Left lung (tissue), 10 donors: ENCODE results near the gene ZSCAN12. TPM values are rescaled to one million over a fixed set of nuclear protein-coding genes. Genes with fewer than 3 reads are reported as not detected.

ENCODE experiments used
- ATAC-seq: fragments of 200-7000 bp; cut with Tn5 transposase; one replicate; pipeline ENCODE4 v1.9.1; 2020; ENCODE audit warnings: moderate library complexity
- DNase-seq, 4 donors: peaks; one replicate each; pipeline ENCODE4 v3.0.0-alpha.2; 2013 to 2020
- H3K27ac ChIP-seq, 2 donors: fragments of 200-600 bp; sonication (generic) in 1 of 2; one replicate each; pipeline versions ENCODE4 v1.5.0 to v1.8.0; 2020 to 2021
- H3K27me3 ChIP-seq, 2 donors: fragments of 200-600 bp; sonication (generic) in 1 of 2; one replicate each; pipeline versions ENCODE4 v1.5.0 to v1.8.0; 2020 to 2021
- H3K36me3 ChIP-seq, 2 donors: fragments of 200-600 bp; sonication (generic) in 1 of 2; one replicate each; pipeline versions ENCODE4 v1.5.0 to v1.8.0; 2020 to 2021
- H3K4me1 ChIP-seq, 2 donors: fragments of 200-600 bp; one replicate each; pipeline ENCODE4 v1.8.0; 2021
- H3K4me3 ChIP-seq, 2 donors: fragments of 200-600 bp; sonication (generic) in 1 of 2; one replicate each; pipeline versions ENCODE4 v1.5.0 to v1.8.0; 2020 to 2021; ENCODE audit warnings: mild to moderate bottlenecking in 1 of 2
- H3K9me3 ChIP-seq, 2 donors: fragments of 200-600 bp; sonication (generic) in 1 of 2; one replicate each; pipeline versions ENCODE4 v1.5.0 to v1.8.0; 2020 to 2021
- CTCF ChIP-seq, 2 donors: fragments of 200-600 bp; sonication (generic) in 1 of 2; IDR thresholded peaks; one replicate each; pipeline versions ENCODE4 v1.5.0 to v1.8.0; 2021; ENCODE audit warnings: antibody characterized with exemption in 2 of 2
- intact Hi-C, 2 donors: fragments of 100-400 bp; cut with DNase I; formaldehyde crosslinking; loops; one replicate each; pipeline versions ENCODE4 v1.11.2 to v1.14.2; 2022
- polyA plus RNA-seq, 6 donors: library from polyadenylated mRNA; unstranded; fragments of 120-200 nt; gene quantifications; one replicate each; pipeline ENCODE4 v1.2.1, GENCODE V29; 2013; ENCODE audit not compliant: insufficient read length in 6 of 6
- total RNA-seq, 2 donors: library from RNA; stranded (reverse); fragmentation: NEBNext Ultra II Directional; extraction: Animal tissue kit (Norgen Biotek cat#: 25700); gene quantifications; one replicate each; pipeline ENCODE4 v1.2.1, GENCODE V29; 2021
- donor health status: DM: no; HTN: yes; CAD: no.
- donor health status: DM: no; HTN: no; CAD: no.

Gene ZSCAN12
- total and polyA plus RNA-seq, 8 donors: 5.2 to 20.1 (median 15.8) TPM

GRCh38 chr6:28395918-28396317 lies 3.6 kb downstream of the ZSCAN12 start:
- Histone ChIP-seq H3K27me3 (peaks cover 0 to 11% of the 10 kb centered on the region in 2 donors), H3K27ac (no peak overlapping the region), H3K4me3 (no peak overlapping the region), H3K36me3 (peaks cover 0 to 45% of the 10 kb centered on the region in 2 donors), H3K9me3 (no peaks in the 10 kb centered on the region), H3K4me1 (peaks cover 5 to 28% of the 10 kb centered on the region in 2 donors)
- no peak for TF ChIP-seq CTCF (IDR thresholded peaks at IDR 0.05)
- intact Hi-C loops: no loop called here
- ATAC-seq (no peak), DNase-seq (no peak)

- intact Hi-C loops: no loop called here
- ATAC-seq: no peak
- DNase-seq: no peak
Observed at GRCh38 chr6:28393912-28394662, 5.5 kb downstream of the ZSCAN12 start.

GRCh38 chr6:28390688-28391087 lies 8.9 kb downstream of the ZSCAN12 start:
- Histone ChIP-seq H3K9me3 (no peaks in the 10 kb centered on the region), H3K4me1 (no peaks in the 10 kb centered on the region), H3K27me3 (no peaks in the 10 kb centered on the region), H3K4me3 (no peak overlapping the region), H3K36me3 (peaks cover 0 to 60% of the 10 kb centered on the region in 2 donors), H3K27ac (no peak overlapping the region)
- DNase-seq: no peak
- TF ChIP-seq CTCF (IDR thresholded peaks at IDR 0.05): no peak
- no peak for ATAC-seq
- intact Hi-C loops: no loop called here

More at GRCh38 chr6:28393912-28394662, 5.5 kb downstream of the ZSCAN12 start:
- Histone ChIP-seq H3K4me1 (peaks cover 5 to 18% of the 10 kb centered on the region in 2 donors), H3K9me3 (no peaks in the 10 kb centered on the region), H3K36me3 (peaks cover 0 to 63% of the 10 kb centered on the region in 2 donors), H3K27me3 (no peaks in the 10 kb centered on the region), H3K27ac (no peak overlapping the region), H3K4me3 (no peak overlapping the region)
- TF ChIP-seq CTCF (IDR thresholded peaks at IDR 0.05): no peak

GRCh38 chr6:28384143-28384533 lies 15.4 kb downstream of the ZSCAN12 start:
- Histone ChIP-seq H3K27ac (no peak overlapping the region), H3K9me3 (no peaks in the 10 kb centered on the region), H3K4me3 (no peak overlapping the region), H3K4me1 (peaks cover 0 to 14% of the 10 kb centered on the region in 2 donors), H3K36me3 (peaks cover 0 to 29% of the 10 kb centered on the region in 2 donors), H3K27me3 (no peaks in the 10 kb centered on the region)
- DNase-seq (no peak), ATAC-seq (no peak)
- intact Hi-C loops: no loop called here
- TF ChIP-seq CTCF (IDR thresholded peaks at IDR 0.05): no peak

GRCh38 chr6:28383235-28384142 lies 16.1 kb downstream of the ZSCAN12 start:
- peak overlapping the region; percentile 58 to 75 for H3K27ac ChIP-seq
- intact Hi-C loops: no loop called here
- H3K9me3 ChIP-seq: peaks cover 0 to 6% of the 10 kb centered on the region in 2 donors
- no peaks in the 10 kb centered on the region for H3K27me3 ChIP-seq
- H3K4me1 ChIP-seq: peaks cover 0 to 14% of the 10 kb centered on the region in 2 donors
- peaks cover 0 to 35% of the 10 kb centered on the region in 2 donors for H3K36me3 ChIP-seq
- peak overlapping the region; percentile 31 to 45 for H3K4me3 ChIP-seq
- TF ChIP-seq CTCF (IDR thresholded peaks at IDR 0.05): peak; percentile 16 to 31
- DNase-seq (peak; percentile 74 to 93 (median 90)), ATAC-seq (peak; percentile 100)
